SK-N-SH treated with all-trans-retinoic acid at 6 μM for 48 hours (cell line): Measurements from ENCODE around the gene MX2.

Source experiments
- ATAC-seq: fragments of 200-7000 bp; cut with Tn5 transposase; 3 replicates; pipeline ENCODE4 v1.9.1; 2020; ENCODE audit warnings: mild to moderate bottlenecking, moderate library complexity
- ARNTL ChIP-seq: fragments of 450-650 bp; formaldehyde crosslinking; IDR thresholded peaks from 2 replicates; pipeline ENCODE4 v1.5.0; 2020; ENCODE audit warnings: low read depth, mild to moderate bottlenecking, moderate library complexity, borderline replicate concordance
- BACH2 ChIP-seq: fragments of 250-450 bp; sonication (Bioruptor Pico); IDR thresholded peaks from 2 replicates; pipeline ENCODE4 v1.9.0; 2021; ENCODE audit warnings: mild to moderate bottlenecking, borderline replicate concordance
- CSDC2 ChIP-seq: fragments of 250-450 bp; sonication (Bioruptor Pico); IDR thresholded peaks from 2 replicates; pipeline ENCODE4 v1.5.0; 2020; ENCODE audit warnings: mild to moderate bottlenecking, moderate library complexity
- CSRNP3 ChIP-seq: fragments of 250-450 bp; sonication (Bioruptor Pico); IDR thresholded peaks from 2 replicates; pipeline ENCODE4 v1.5.1; 2021; ENCODE audit warnings: mild to moderate bottlenecking, moderate library complexity
- ESRRG ChIP-seq: fragments of 250-450 bp; sonication (Bioruptor Pico); IDR thresholded peaks from 2 replicates; pipeline ENCODE4 v1.6.1; 2021; ENCODE audit warnings: mild to moderate bottlenecking
- GLIS3 ChIP-seq: fragments of 250-450 bp; sonication (Bioruptor Pico); IDR thresholded peaks from 2 replicates; pipeline ENCODE4 v1.5.0; 2020; ENCODE audit warnings: mild to moderate bottlenecking, moderate library complexity
- ISL1 ChIP-seq: fragments of 250-450 bp; sonication (Bioruptor Pico); IDR thresholded peaks from 2 replicates; pipeline ENCODE4 v2.1.2; 2022; ENCODE audit warnings: mild to moderate bottlenecking, moderate library complexity
- OSR1 ChIP-seq: fragments of 250-450 bp; sonication (Bioruptor Pico); IDR thresholded peaks from 2 replicates; pipeline ENCODE4 v1.8.0; 2022; ENCODE audit warnings: moderate library complexity, mild to moderate bottlenecking, inconsistent platforms
- PATZ1 ChIP-seq: fragments of 250-450 bp; sonication (Bioruptor Pico); IDR thresholded peaks from 2 replicates; pipeline ENCODE4 v1.8.0; 2020; ENCODE audit warnings: mild to moderate bottlenecking, moderate library complexity, borderline replicate concordance
- POU6F1 ChIP-seq: fragments of 250-450 bp; sonication (Bioruptor Pico); IDR thresholded peaks from 2 replicates; pipeline ENCODE4 v1.8.0; 2021; ENCODE audit warnings: low read depth, mild to moderate bottlenecking, moderate library complexity, borderline replicate concordance
- RARB ChIP-seq: fragments of 250-450 bp; sonication (Bioruptor Pico); IDR thresholded peaks from 2 replicates; pipeline ENCODE4 v1.8.0; 2021; ENCODE audit warnings: mild to moderate bottlenecking, moderate library complexity
- SNAI2 ChIP-seq: fragments of 250-450 bp; sonication (Bioruptor Pico); IDR thresholded peaks from 2 replicates; pipeline ENCODE4 v1.5.0; 2020; ENCODE audit warnings: mild to moderate bottlenecking, moderate library complexity
- TCF4 ChIP-seq: fragments of 250-450 bp; sonication (Bioruptor Pico); IDR thresholded peaks from 2 replicates; pipeline ENCODE4 v1.8.0; 2021; ENCODE audit warnings: mild to moderate bottlenecking, moderate library complexity, borderline replicate concordance
- TOX ChIP-seq: fragments of 250-450 bp; sonication (Bioruptor Pico); IDR thresholded peaks from 2 replicates; pipeline ENCODE4 v1.8.0; 2021; ENCODE audit warnings: mild to moderate bottlenecking, moderate library complexity, borderline replicate concordance
- TSHZ2 ChIP-seq: fragments of 250-450 bp; sonication (Bioruptor Pico); IDR thresholded peaks from 2 replicates; pipeline ENCODE4 v1.5.0; 2020; ENCODE audit warnings: mild to moderate bottlenecking, moderate library complexity
- ZC3H10 ChIP-seq: fragments of 250-450 bp; sonication (Bioruptor Pico); IDR thresholded peaks from 2 replicates; pipeline ENCODE4 v1.5.1; 2021; ENCODE audit warnings: mild to moderate bottlenecking, moderate library complexity
- ZFP3 ChIP-seq: fragments of 250-450 bp; sonication (Bioruptor Pico); IDR thresholded peaks from 2 replicates; pipeline ENCODE4 v1.5.0; 2020; ENCODE audit warnings: mild to moderate bottlenecking, moderate library complexity
- ZFP30 ChIP-seq: fragments of 450-650 bp; formaldehyde crosslinking; IDR thresholded peaks from 2 replicates; pipeline ENCODE4 v1.5.0; 2022; ENCODE audit warnings: mild to moderate bottlenecking, moderate library complexity
- ZNF565 ChIP-seq: fragments of 450-650 bp; formaldehyde crosslinking; conservative IDR thresholded peaks from 2 replicates; pipeline ENCODE4 v1.5.0; 2020; ENCODE audit warnings: low read depth, mild to moderate bottlenecking, moderate library complexity
- ZNF70 ChIP-seq: fragments of 450-650 bp; formaldehyde crosslinking; IDR thresholded peaks from 2 replicates; pipeline ENCODE4 v1.5.0; 2020; ENCODE audit warnings: mild to moderate bottlenecking, moderate library complexity

MX2 gene

GRCh38 chr21:41427556-41427955 is 65.7 kb downstream of the MX2 start:
- TF ChIP-seq OSR1 (no peak), TCF4 (CRISPR knock-in tag) (no peak), RARB (CRISPR knock-in tag) (no peak)
- no peak for ATAC-seq

GRCh38 chr21:41428311-41428710 is 66.5 kb downstream of the MX2 start:
- TF ChIP-seq SNAI2 (no peak), RARB (CRISPR knock-in tag) (no peak), POU6F1 (no peak), ZNF70 (CRISPR knock-in tag) (no peak), GLIS3 (no peak), TCF4 (CRISPR knock-in tag) (no peak), BACH2 (CRISPR knock-in tag) (no peak), ZFP3 (CRISPR knock-in tag) (no peak), ISL1 (CRISPR knock-in tag) (no peak), TOX (no peak), ZNF565 (CRISPR knock-in tag) (no peak)
- TF ChIP-seq, all 23 proteins: peak for 0
- no peak for ATAC-seq

- TF ChIP-seq POU6F1 = no peak
- no peak for TF ChIP-seq TOX
- no peak for TF ChIP-seq TCF4 (CRISPR knock-in tag)
- no peak for TF ChIP-seq ZNF565 (CRISPR knock-in tag)
- TF ChIP-seq ARNTL (CRISPR knock-in tag) = no peak
- no peak for ATAC-seq
Measured at GRCh38 chr21:41428847-41429246, 67.0 kb downstream of the MX2 start.

- TF ChIP-seq CSDC2 (no peak), ISL1 (CRISPR knock-in tag) (no peak), ZC3H10 (no peak), ZNF565 (CRISPR knock-in tag) (no peak), CSRNP3 (CRISPR knock-in tag) (no peak), OSR1 (no peak), ZFP3 (CRISPR knock-in tag) (no peak), TSHZ2 (CRISPR knock-in tag) (no peak), BACH2 (CRISPR knock-in tag) (no peak), ZFP30 (CRISPR knock-in tag) (no peak), PATZ1 (no peak), ESRRG (CRISPR knock-in tag) (no peak)
- no peak for ATAC-seq
Measured at GRCh38 chr21:41429305-41429704, 67.5 kb downstream of the MX2 start.
